B cell (primary cell): ENCODE measurements around the gene PA2G4. TPM values are rescaled to one million over a fixed set of nuclear protein-coding genes. Genes with fewer than 3 reads are reported as not detected.

Experiments
- ATAC-seq: fragments of 200-7000 bp; cut with Tn5 transposase; one replicate; pipeline ENCODE4 v1.10.0; 2021; ENCODE audit warnings: low read depth, mild to moderate bottlenecking, moderate number of reproducible peaks, moderate library complexity
- CTCF ChIA-PET: fragments of 350-600 bp; sonication (Branson Sonifier 250); formaldehyde crosslinking; loops from one replicate; lab custom pipeline; 2021; ENCODE audit warnings: antibody characterized with exemption, inconsistent platforms; lab: Charles Lee
- POLR2A ChIA-PET: fragments of 350-600 bp; sonication (Branson Sonifier 250); formaldehyde crosslinking; loops from one replicate; lab custom pipeline; 2021; ENCODE audit warnings: antibody characterized with exemption; lab: Charles Lee
- DNase-seq: peaks from one replicate; pipeline ENCODE4 v3.0.0; 2013
- H2AFZ ChIP-seq: 2 replicates; pipeline ENCODE4 v1.6.1; 2012; ENCODE audit warnings: mild to moderate bottlenecking, low read depth, low read length; ENCODE audit not compliant: insufficient read depth, poor library complexity, severe bottlenecking
- H3K27ac ChIP-seq, 2 donors: 1 replicate in 1 of 2; 2 replicates in 1 of 2; pipeline ENCODE4 v1.5.1; 2012 to 2013; ENCODE audit warnings: low read length in 2 of 2, mild to moderate bottlenecking in 2 of 2, moderate library complexity in 1 of 2
- H3K27me3 ChIP-seq, 4 experiments: fragments of 200-600 bp in 1 of 4; sonication (generic) in 1 of 4; replicated peaks in 1 of 4; 1 replicate in 2 of 4; 2 replicates in 2 of 4; pipeline versions ENCODE4 v1.6.1 to v1.7.0; 2013 to 2016; ENCODE audit warnings: low read length in 3 of 4, mild to moderate bottlenecking in 2 of 4, mixed read lengths in 1 of 4, moderate library complexity in 1 of 4; ENCODE audit not compliant: insufficient read depth in 4 of 4, control insufficient read depth in 3 of 4; ENCODE audit errors: control extremely low read depth in 1 of 4
- H3K36me3 ChIP-seq, 2 experiments: replicated peaks in 1 of 2; 1 replicate in 1 of 2; 2 replicates in 1 of 2; pipeline versions ENCODE4 v1.6.1 to v1.7.1; 2013; ENCODE audit warnings: low read length in 1 of 2; ENCODE audit not compliant: insufficient read depth in 2 of 2, control insufficient read depth in 1 of 2; ENCODE audit errors: control extremely low read depth in 1 of 2, extremely low read depth in 1 of 2
- H3K4me1 ChIP-seq, 2 donors: fragments of 200-600 bp in 1 of 2; sonication (generic) in 1 of 2; 1 replicate in 1 of 2; 2 replicates in 1 of 2; pipeline versions ENCODE4 v1.5.1 to v1.6.1; 2013 to 2017; ENCODE audit warnings: low read length in 2 of 2; ENCODE audit not compliant: control insufficient read depth in 2 of 2, insufficient read depth in 2 of 2
- H3K4me2 ChIP-seq: replicated peaks from 2 replicates; pipeline ENCODE3; 2012; ENCODE audit warnings: mild to moderate bottlenecking, low read depth, low read length; ENCODE audit not compliant: poor library complexity, severe bottlenecking
- H3K4me3 ChIP-seq, 5 experiments: fragments of 200-600 bp in 1 of 5; sonication (generic) in 1 of 5; 1 replicate in 3 of 5; 2 replicates in 2 of 5; pipeline versions ENCODE4 v1.5.1 to v1.7.0; 2011 to 2016; ENCODE audit warnings: low read length in 4 of 5, mild to moderate bottlenecking in 4 of 5, low read depth in 2 of 5, control low read depth in 1 of 5, moderate library complexity in 1 of 5; ENCODE audit not compliant: insufficient read depth in 1 of 5; ENCODE audit errors: control extremely low read depth in 1 of 5, extremely low read depth in 1 of 5
- H3K79me2 ChIP-seq: fragments of 200-600 bp; sonication (generic); one replicate; pipeline ENCODE4 v1.6.0; 2016; ENCODE audit warnings: low read length; ENCODE audit not compliant: control insufficient read depth, insufficient read depth
- H3K9ac ChIP-seq: fragments of 200-600 bp; sonication (generic); 2 replicates; pipeline ENCODE4 v1.6.1; 2017; ENCODE audit warnings: mild to moderate bottlenecking, low read length, moderate library complexity
- H3K9me3 ChIP-seq, 3 donors: one replicate each; pipeline versions ENCODE4 v1.6.1 to v1.7.1; 2013; ENCODE audit warnings: low read length in 2 of 3; ENCODE audit not compliant: control insufficient read depth in 2 of 3, insufficient read depth in 1 of 3; ENCODE audit errors: control extremely low read depth in 1 of 3
- H4K20me1 ChIP-seq: 2 replicates; pipeline ENCODE4 v1.6.0; 2012; ENCODE audit warnings: mild to moderate bottlenecking, low read length; ENCODE audit not compliant: insufficient read depth, control insufficient read depth, poor library complexity, severe bottlenecking
- H3K27ac Mint-ChIP-seq: one replicate; pipeline ENCODE4 v1.8.0; 2021; ENCODE audit warnings: mixed read lengths
- H3K27me3 Mint-ChIP-seq: one replicate; pipeline ENCODE4 v1.8.0; 2021; ENCODE audit warnings: mixed read lengths
- H3K4me1 Mint-ChIP-seq: one replicate; pipeline ENCODE4 v1.8.0; 2021; ENCODE audit warnings: mixed read lengths
- H3K4me3 Mint-ChIP-seq: one replicate; pipeline ENCODE4 v1.8.0; 2021; ENCODE audit warnings: mixed read lengths
- H3K9me3 Mint-ChIP-seq: one replicate; pipeline ENCODE4 v1.8.0; 2022; ENCODE audit warnings: mixed read lengths; ENCODE audit not compliant: insufficient read depth
- EZH2 ChIP-seq: IDR thresholded peaks from 2 replicates; pipeline ENCODE4 v1.6.1; 2012; ENCODE audit warnings: borderline replicate concordance, low read depth, mild to moderate bottlenecking, moderate library complexity, low read length; ENCODE audit not compliant: insufficient read depth, poor library complexity, severe bottlenecking
- WGBS: methylation state at CpG from one replicate; pipeline ENCODE4 v1.1.5; 2013; ENCODE audit warnings: missing lambda C conversion rate; ENCODE audit not compliant: insufficient coverage; 5-methylcytosine and 5-hydroxymethylcytosine counted together
- intact Hi-C: fragments of 100-400 bp; cut with micrococcal nuclease; formaldehyde crosslinking; loops from one replicate; pipeline ENCODE4 v1.10.0; 2022
- polyA plus RNA-seq: library from polyadenylated mRNA; depleted of rRNA; stranded (reverse); fragments of >200 nt; gene quantifications from 2 replicates; pipeline ENCODE4 v1.2.3, GENCODE V29; 2012
- total RNA-seq, 2 donors: library from RNA; stranded (reverse); fragments of 120-200 nt in 1 of 2; gene quantifications; 1 replicate in 1 of 2; 2 replicates in 1 of 2; pipeline versions ENCODE4 v1.2.3 to v1.2.4, GENCODE V29; 2013 to 2022
- TF ChIP-seq, protein P1 (sequence below): fragments of 200-600 bp; IDR thresholded peaks from one replicate; pipeline ENCODE4 v1.8.0; 2022; ENCODE audit warnings: antibody characterized with exemption, mild to moderate bottlenecking

Gene PA2G4
- total and polyA plus RNA-seq, 2 donors (not counting 1 experiment from before 2014, with no cell fraction given) = 56.7 to 77.3 TPM

DNA sequence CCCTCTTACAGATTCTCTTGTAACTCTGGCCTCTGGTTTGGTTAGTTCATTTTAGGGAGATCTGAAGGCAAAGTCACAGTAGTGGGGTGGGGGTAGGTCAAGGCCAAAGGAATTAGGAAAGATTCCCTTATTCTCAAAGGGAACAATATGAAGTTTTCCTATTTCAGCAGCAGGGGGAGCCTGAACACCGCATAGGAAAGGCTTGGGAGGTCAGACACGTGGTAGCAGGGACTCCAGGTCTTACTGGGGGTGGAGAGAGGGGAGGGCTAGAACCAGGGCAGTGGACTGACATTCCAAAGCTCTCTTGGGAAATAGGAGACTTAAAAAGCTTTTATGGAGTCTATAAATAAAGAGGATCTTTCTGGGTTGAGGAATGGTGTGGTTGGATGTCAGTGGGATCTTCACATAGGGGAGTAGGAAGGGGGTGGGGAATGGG is 15.0 kb downstream of the PA2G4 start:
- H3K36me3 ChIP-seq = peaks cover 0 to 31% of the 10 kb centered on the region in 2 experiments
- intact Hi-C loops = loop anchor here (1.0 to 5.0 kb wide), 10 partner anchors 38 to 1633 kb away; partner anchors contain the start of genes CDK4, COQ10A, DNAJC14 and MBD6
- ChIA-PET POLR2A (interaction anchor here (1.9 to 3.8 kb wide), 4 partner anchors 8 to 241 kb away, joined by 7 to 49 read pairs (median 26); partner anchors contain the start of genes ESYT1, RNF41, SMARCC2 and STAT2), CTCF (interaction anchor here (0.7 to 13.8 kb wide), 24 partner anchors 8 to 348 kb away, joined by 3 to 247 read pairs (median 5); partner anchors contain the start of genes ANKRD52, COQ10A, ESYT1 and PA2G4)
- H2AFZ ChIP-seq = peak overlapping the region; percentile 79
- H4K20me1 ChIP-seq = peaks cover 4% of the 10 kb centered on the region
- DNase-seq (peak; percentile 76), ATAC-seq (no peak)
- peaks cover 17 to 30% of the 10 kb centered on the region in 2 donors for H3K4me1 ChIP-seq
- no peak overlapping the region for H3K4me3 ChIP-seq
- peak overlapping the region; percentile 85 for H3K4me2 ChIP-seq
- peak overlapping the region; percentile 99 for H3K4me3 Mint-ChIP-seq
- H3K79me2 ChIP-seq = peaks cover 60% of the 10 kb centered on the region
- peak overlapping the region; percentile 79 for H3K9ac ChIP-seq
- peaks cover 43% of the 10 kb centered on the region for H3K4me1 Mint-ChIP-seq
- no peaks in the 10 kb centered on the region for H3K9me3 ChIP-seq
- no peaks in the 10 kb centered on the region for H3K27me3 Mint-ChIP-seq
- WGBS = 0% methylated on average over 2 of the region's 2 CpGs
- no peaks in the 10 kb centered on the region for H3K9me3 Mint-ChIP-seq
- peak overlapping the region; percentile 85 to 94 for H3K27ac ChIP-seq
- H3K27me3 ChIP-seq = no peaks in the 10 kb centered on the region
- TF ChIP-seq EZH2 = no peak
- TF ChIP-seq, protein P1, sequence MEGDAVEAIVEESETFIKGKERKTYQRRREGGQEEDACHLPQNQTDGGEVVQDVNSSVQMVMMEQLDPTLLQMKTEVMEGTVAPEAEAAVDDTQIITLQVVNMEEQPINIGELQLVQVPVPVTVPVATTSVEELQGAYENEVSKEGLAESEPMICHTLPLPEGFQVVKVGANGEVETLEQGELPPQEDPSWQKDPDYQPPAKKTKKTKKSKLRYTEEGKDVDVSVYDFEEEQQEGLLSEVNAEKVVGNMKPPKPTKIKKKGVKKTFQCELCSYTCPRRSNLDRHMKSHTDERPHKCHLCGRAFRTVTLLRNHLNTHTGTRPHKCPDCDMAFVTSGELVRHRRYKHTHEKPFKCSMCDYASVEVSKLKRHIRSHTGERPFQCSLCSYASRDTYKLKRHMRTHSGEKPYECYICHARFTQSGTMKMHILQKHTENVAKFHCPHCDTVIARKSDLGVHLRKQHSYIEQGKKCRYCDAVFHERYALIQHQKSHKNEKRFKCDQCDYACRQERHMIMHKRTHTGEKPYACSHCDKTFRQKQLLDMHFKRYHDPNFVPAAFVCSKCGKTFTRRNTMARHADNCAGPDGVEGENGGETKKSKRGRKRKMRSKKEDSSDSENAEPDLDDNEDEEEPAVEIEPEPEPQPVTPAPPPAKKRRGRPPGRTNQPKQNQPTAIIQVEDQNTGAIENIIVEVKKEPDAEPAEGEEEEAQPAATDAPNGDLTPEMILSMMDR = peak; percentile 69
- peak overlapping the region; percentile 99 for H3K27ac Mint-ChIP-seq

DNA sequence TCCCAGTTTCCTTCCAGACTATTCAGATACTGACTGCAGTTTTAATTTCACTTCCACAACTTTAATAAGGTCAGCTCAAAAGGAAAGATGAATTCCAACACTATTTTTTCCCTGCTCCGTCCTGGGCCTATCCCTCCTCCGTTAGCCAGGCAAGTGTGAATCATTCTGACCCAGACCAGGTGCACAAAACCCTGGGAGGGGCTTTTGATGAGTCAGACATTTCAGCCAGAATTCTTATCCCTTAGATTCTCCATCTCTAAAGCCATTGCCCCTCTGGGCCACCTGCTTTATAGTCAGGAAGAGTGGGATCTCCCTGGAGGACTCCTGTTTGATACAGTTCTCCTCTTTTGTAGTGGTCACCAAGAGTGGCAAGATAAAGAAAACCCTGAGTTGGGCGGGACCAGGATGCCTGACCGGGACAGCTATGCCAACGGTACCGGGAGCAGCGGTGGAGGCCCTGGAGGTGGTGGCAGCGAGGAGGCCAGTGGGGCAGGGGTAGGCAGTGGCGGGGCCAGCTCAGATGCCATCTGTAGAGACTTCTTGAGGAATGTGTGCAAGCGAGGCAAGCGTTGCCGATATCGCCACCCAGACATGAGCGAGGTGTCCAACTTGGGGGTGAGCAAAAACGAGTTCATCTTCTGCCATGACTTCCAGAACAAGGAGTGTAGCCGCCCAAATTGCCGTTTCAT is 15.9 kb downstream of the PA2G4 start:
- H3K9me3 Mint-ChIP-seq = no peaks in the 10 kb centered on the region
- no peak overlapping the region for H3K27ac Mint-ChIP-seq

More for the DNA sequence above, 15.9 kb downstream of the PA2G4 start:
- TF ChIP-seq, protein P1 = no peak
- TF ChIP-seq EZH2 = no peak
- CTCF ChIA-PET = interaction anchor here (0.7 to 13.8 kb wide), 14 partner anchors 8 to 344 kb away, joined by 3 to 247 read pairs (median 5); partner anchors contain the start of genes COQ10A, ESYT1, RNF41 and SMARCC2
- no peak overlapping the region for H3K27ac ChIP-seq
- no peak overlapping the region for H2AFZ ChIP-seq
- ATAC-seq (no peak), DNase-seq (no peak)
- Mint-ChIP-seq H3K27me3 (no peaks in the 10 kb centered on the region), H3K4me1 (peaks cover 46% of the 10 kb centered on the region), H3K4me3 (no peak overlapping the region)
- intact Hi-C loops = no loop called here
- peaks cover 24 to 33% of the 10 kb centered on the region in 2 donors for H3K4me1 ChIP-seq
- peaks cover 60% of the 10 kb centered on the region for H3K79me2 ChIP-seq
- H3K9ac ChIP-seq = no peak overlapping the region
- H3K4me2 ChIP-seq = no peak overlapping the region
- WGBS = 99% methylated on average over 17 of the region's 17 CpGs
- no peak overlapping the region for H3K4me3 ChIP-seq
- no peaks in the 10 kb centered on the region for H3K9me3 ChIP-seq
- no peaks in the 10 kb centered on the region for H3K27me3 ChIP-seq
- POLR2A ChIA-PET = interaction anchor here (3.8 kb wide), 1 partner anchor 8 kb away, joined by 49 read pairs; the partner anchor contains the start of gene ESYT1
- H4K20me1 ChIP-seq = peaks cover 4% of the 10 kb centered on the region
- peaks cover 0 to 31% of the 10 kb centered on the region in 2 experiments for H3K36me3 ChIP-seq
